Nephron (organoid): ENCODE measurements around the gene UBE2E1.
A peak's percentile ranks its signal among the peaks of the same experiment; 100 is the strongest.

Experiments used
- H3K27ac Mint-ChIP-seq, 3 experiments: 2 replicates each; pipeline ENCODE4 v1.8.0; 2020; ENCODE audit warnings: mixed read lengths in 3 of 3, mild to moderate bottlenecking in 2 of 3, moderate library complexity in 1 of 3
- H3K27me3 Mint-ChIP-seq: 2 replicates; pipeline ENCODE4 v1.8.0; 2021; ENCODE audit warnings: low read depth, mild to moderate bottlenecking, moderate library complexity, mixed read lengths
- H3K36me3 Mint-ChIP-seq: 2 replicates; pipeline ENCODE4 v1.8.0; 2020; ENCODE audit warnings: low read depth, mixed read lengths
- H3K4me1 Mint-ChIP-seq: 2 replicates; pipeline ENCODE4 v1.8.0; 2020; ENCODE audit warnings: mixed read lengths
- H3K4me3 Mint-ChIP-seq, 3 experiments: 2 replicates each; pipeline ENCODE4 v1.8.0; 2020; ENCODE audit warnings: mild to moderate bottlenecking in 3 of 3, mixed read lengths in 3 of 3, moderate library complexity in 2 of 3
- H3K9me3 Mint-ChIP-seq: 2 replicates; pipeline ENCODE4 v1.8.0; 2020; ENCODE audit warnings: mixed read lengths
- CTCF ChIP-seq, 3 experiments: fragments of 200-600 bp; sonication (generic); IDR thresholded peaks; one replicate each; pipeline ENCODE4 v1.5.0; 2021; ENCODE audit warnings: antibody characterized with exemption in 3 of 3; ENCODE audit not compliant: unreplicated experiment in 3 of 3

The UBE2E1 gene

GRCh38 chr3:23882487-23882918, 76.7 kb downstream of the UBE2E1 start:
- no peak overlapping the region for H3K27ac Mint-ChIP-seq
- no peaks in the 10 kb centered on the region for H3K27me3 Mint-ChIP-seq
- TF ChIP-seq CTCF (IDR thresholded peaks at IDR 0.05; ENCODE audit: unreplicated experiment in 3 of 3) = no peak
- H3K36me3 Mint-ChIP-seq = peaks cover 48% of the 10 kb centered on the region
- peaks cover 13% of the 10 kb centered on the region for H3K9me3 Mint-ChIP-seq
- peaks cover 3% of the 10 kb centered on the region for H3K4me1 Mint-ChIP-seq
- no peak overlapping the region for H3K4me3 Mint-ChIP-seq

DNA sequence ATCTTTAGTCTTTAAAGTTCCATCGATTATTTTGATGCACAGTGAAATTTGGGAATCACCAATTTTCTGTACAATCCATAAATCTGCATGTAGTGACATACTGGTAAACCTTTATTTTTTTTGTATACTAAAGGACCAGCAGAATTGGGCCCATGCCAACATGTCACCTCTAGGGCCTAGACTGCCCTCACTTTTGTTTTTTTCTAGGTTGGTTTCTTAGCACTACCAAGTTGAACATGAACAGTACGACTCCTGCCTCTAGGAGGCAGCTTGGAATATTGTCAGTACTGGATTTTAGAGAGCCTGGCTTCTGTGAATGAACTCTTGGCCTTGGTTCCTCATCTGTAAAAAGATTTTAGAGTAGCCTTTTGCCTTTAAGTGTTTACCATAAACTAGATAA, 78.7 kb downstream of the UBE2E1 start:
- Mint-ChIP-seq H3K9me3 (peaks cover 2% of the 10 kb centered on the region), H3K4me3 (no peak overlapping the region), H3K27me3 (no peaks in the 10 kb centered on the region), H3K27ac (no peak overlapping the region), H3K4me1 (no peaks in the 10 kb centered on the region), H3K36me3 (peaks cover 28% of the 10 kb centered on the region)
- no peak for TF ChIP-seq CTCF (IDR thresholded peaks at IDR 0.05; ENCODE audit: unreplicated experiment in 3 of 3)

GRCh38 chr3:23885210-23885609, 79.5 kb downstream of the UBE2E1 start:
- Mint-ChIP-seq H3K27ac (no peak overlapping the region), H3K9me3 (no peaks in the 10 kb centered on the region), H3K4me1 (no peaks in the 10 kb centered on the region), H3K36me3 (peaks cover 28% of the 10 kb centered on the region), H3K4me3 (no peak overlapping the region), H3K27me3 (no peaks in the 10 kb centered on the region)
- TF ChIP-seq CTCF (IDR thresholded peaks at IDR 0.05; ENCODE audit: unreplicated experiment in 3 of 3) = no peak

DNA sequence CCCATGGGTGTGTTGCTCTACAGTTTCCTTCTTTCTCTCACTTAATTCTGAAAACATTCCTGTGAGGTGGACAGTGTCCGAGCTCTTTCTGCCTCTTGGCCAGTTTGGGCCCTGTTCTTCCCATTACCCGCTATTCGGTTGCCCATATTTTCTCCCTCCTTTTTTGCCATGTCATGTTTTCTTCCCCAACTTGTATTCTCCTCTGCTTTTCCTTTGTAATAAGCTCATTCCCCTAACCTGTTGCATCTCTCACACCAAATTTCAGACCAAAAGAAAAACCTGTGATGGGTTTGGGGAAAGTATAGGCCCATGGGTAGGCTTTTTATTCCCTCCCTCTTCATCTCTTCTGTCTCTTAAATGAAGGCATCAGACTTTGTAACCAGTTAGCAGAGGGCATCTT, 80.6 kb downstream of the UBE2E1 start:
- Mint-ChIP-seq H3K4me3 (no peak overlapping the region), H3K27me3 (no peaks in the 10 kb centered on the region), H3K9me3 (no peaks in the 10 kb centered on the region), H3K27ac (no peak overlapping the region), H3K4me1 (no peaks in the 10 kb centered on the region), H3K36me3 (peaks cover 30% of the 10 kb centered on the region)
- no peak for TF ChIP-seq CTCF (IDR thresholded peaks at IDR 0.05; ENCODE audit: unreplicated experiment in 3 of 3)

- TF ChIP-seq CTCF (IDR thresholded peaks at IDR 0.05; ENCODE audit: unreplicated experiment in 3 of 3) = peak; percentile 74 to 89 (median 88)
- Mint-ChIP-seq H3K4me1 (no peaks in the 10 kb centered on the region), H3K36me3 (peaks cover 28% of the 10 kb centered on the region), H3K4me3 (no peak overlapping the region), H3K9me3 (no peaks in the 10 kb centered on the region), H3K27me3 (no peaks in the 10 kb centered on the region), H3K27ac (no peak overlapping the region)
These were observed 83.0 kb downstream of the UBE2E1 start for GRCh38 chr3:23888617-23889228.

GRCh38 chr3:23889386-23889785, 83.6 kb downstream of the UBE2E1 start:
- no peak for TF ChIP-seq CTCF (IDR thresholded peaks at IDR 0.05; ENCODE audit: unreplicated experiment in 3 of 3)
- Mint-ChIP-seq H3K4me3 (no peak overlapping the region), H3K27me3 (no peaks in the 10 kb centered on the region), H3K9me3 (no peaks in the 10 kb centered on the region), H3K27ac (no peak overlapping the region), H3K36me3 (peaks cover 34% of the 10 kb centered on the region), H3K4me1 (no peaks in the 10 kb centered on the region)
